ENCODE data around the gene YWHAE. TPM values are rescaled to one million over a fixed set of nuclear protein-coding genes. Genes with fewer than 3 reads are reported as not detected.

Gene YWHAE
- total and polyA plus RNA-seq, 10 of the 15 experiments (the other 5 are each of a cell fraction or from before 2014, with no cell fraction given): 189 to 651 (median 469) TPM

DNA sequence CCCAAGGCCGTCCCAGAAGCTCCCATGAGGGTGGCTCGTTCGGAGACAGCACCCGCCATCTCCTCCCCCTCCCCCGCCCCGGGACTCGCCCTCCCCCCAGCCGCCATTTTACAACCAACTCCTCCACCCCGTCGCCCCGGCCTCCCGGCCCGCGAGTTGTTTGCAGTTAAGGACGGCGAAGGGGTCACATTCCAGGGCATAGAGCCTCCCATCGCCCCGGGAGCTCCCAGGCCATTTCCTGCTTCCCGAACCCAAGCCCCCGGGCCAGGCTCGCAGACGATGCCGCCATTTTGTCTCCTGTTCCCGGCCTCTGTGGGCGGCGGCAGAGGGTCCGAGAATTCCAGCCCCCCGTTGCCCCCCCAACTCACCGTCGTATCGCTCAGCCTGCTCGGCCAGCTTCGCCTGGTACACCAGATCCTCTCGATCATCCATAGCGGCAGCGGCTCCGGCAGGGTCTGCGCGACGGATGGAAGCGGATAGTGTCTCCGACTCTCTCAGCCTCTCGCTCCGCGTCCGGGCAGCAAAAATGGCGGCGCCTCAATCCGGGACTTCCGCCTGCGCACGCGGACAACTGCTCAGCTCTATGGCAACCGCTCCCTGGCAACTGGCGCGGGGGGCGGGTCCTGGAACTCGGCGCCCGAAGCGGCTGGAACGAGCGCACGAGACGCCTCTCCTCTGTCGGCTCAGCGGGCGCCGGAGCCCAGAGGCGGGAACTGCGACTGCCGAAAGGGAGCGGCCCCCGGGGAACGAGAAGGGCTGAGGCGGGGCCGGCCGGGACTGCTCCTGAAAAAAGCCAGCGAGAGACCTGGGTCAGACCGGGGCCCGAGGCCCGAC lies at the start of gene YWHAE (continued):
- TF ChIP-seq, protein P1, sequence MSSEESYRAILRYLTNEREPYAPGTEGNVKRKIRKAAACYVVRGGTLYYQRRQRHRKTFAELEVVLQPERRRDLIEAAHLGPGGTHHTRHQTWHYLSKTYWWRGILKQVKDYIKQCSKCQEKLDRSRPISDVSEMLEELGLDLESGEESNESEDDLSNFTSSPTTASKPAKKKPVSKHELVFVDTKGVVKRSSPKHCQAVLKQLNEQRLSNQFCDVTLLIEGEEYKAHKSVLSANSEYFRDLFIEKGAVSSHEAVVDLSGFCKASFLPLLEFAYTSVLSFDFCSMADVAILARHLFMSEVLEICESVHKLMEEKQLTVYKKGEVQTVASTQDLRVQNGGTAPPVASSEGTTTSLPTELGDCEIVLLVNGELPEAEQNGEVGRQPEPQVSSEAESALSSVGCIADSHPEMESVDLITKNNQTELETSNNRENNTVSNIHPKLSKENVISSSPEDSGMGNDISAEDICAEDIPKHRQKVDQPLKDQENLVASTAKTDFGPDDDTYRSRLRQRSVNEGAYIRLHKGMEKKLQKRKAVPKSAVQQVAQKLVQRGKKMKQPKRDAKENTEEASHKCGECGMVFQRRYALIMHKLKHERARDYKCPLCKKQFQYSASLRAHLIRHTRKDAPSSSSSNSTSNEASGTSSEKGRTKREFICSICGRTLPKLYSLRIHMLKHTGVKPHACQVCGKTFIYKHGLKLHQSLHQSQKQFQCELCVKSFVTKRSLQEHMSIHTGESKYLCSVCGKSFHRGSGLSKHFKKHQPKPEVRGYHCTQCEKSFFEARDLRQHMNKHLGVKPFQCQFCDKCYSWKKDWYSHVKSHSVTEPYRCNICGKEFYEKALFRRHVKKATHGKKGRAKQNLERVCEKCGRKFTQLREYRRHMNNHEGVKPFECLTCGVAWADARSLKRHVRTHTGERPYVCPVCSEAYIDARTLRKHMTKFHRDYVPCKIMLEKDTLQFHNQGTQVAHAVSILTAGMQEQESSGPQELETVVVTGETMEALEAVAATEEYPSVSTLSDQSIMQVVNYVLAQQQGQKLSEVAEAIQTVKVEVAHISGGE (CRISPR knock-in tag; IDR thresholded peaks at IDR 0.05): no peak
- no peak for TF ChIP-seq MTA3 (IDR thresholded peaks at IDR 0.05; ENCODE audit: borderline replicate concordance, low read length)
- no peak for TF ChIP-seq FOXK2 (IDR thresholded peaks at IDR 0.05)
- TF ChIP-seq KLF5 (IDR thresholded peaks at IDR 0.05; ENCODE audit: partially characterized antibody): peak; percentile 83
- TF ChIP-seq TAF1 (IDR thresholded peaks at IDR 0.05; ENCODE audit: borderline replicate concordance, low read depth, low read length): peak; percentile 97
- no peak for TF ChIP-seq WRNIP1 (IDR thresholded peaks at IDR 0.05; ENCODE audit: borderline replicate concordance, low read depth, low read length)
- TF ChIP-seq, protein P2, sequence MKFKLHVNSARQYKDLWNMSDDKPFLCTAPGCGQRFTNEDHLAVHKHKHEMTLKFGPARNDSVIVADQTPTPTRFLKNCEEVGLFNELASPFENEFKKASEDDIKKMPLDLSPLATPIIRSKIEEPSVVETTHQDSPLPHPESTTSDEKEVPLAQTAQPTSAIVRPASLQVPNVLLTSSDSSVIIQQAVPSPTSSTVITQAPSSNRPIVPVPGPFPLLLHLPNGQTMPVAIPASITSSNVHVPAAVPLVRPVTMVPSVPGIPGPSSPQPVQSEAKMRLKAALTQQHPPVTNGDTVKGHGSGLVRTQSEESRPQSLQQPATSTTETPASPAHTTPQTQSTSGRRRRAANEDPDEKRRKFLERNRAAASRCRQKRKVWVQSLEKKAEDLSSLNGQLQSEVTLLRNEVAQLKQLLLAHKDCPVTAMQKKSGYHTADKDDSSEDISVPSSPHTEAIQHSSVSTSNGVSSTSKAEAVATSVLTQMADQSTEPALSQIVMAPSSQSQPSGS (IDR thresholded peaks at IDR 0.05; ENCODE audit: low read length): no peak
- TF ChIP-seq HCFC1 (IDR thresholded peaks at IDR 0.05; ENCODE audit: low read length): peak; percentile 51

All from GM12878 (cell line).